ENCODE data around the gene OGFOD3.

GRCh38 chr17:82355770-82356427 lies 62.5 kb downstream of the OGFOD3 start:
- TF ChIP-seq, protein P1, sequence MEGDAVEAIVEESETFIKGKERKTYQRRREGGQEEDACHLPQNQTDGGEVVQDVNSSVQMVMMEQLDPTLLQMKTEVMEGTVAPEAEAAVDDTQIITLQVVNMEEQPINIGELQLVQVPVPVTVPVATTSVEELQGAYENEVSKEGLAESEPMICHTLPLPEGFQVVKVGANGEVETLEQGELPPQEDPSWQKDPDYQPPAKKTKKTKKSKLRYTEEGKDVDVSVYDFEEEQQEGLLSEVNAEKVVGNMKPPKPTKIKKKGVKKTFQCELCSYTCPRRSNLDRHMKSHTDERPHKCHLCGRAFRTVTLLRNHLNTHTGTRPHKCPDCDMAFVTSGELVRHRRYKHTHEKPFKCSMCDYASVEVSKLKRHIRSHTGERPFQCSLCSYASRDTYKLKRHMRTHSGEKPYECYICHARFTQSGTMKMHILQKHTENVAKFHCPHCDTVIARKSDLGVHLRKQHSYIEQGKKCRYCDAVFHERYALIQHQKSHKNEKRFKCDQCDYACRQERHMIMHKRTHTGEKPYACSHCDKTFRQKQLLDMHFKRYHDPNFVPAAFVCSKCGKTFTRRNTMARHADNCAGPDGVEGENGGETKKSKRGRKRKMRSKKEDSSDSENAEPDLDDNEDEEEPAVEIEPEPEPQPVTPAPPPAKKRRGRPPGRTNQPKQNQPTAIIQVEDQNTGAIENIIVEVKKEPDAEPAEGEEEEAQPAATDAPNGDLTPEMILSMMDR (conservative IDR thresholded peaks at IDR 0.05; ENCODE audit: low read depth, low read length) = no peak
- no peak for TF ChIP-seq EZH2 (IDR thresholded peaks at IDR 0.05; ENCODE audit: borderline replicate concordance, low read depth, low read length, poor library complexity, severe bottlenecking)

Data from A673 (cell line).